DMS 273 (cell line): ENCODE data around the gene ISM2.

ENCODE experiments used
- DNase-seq: peaks from one replicate; lab custom pipeline; 2025; ENCODE audit not compliant: unreplicated experiment; lab: John Stamatoyannopoulos, UW

ISM2 gene

DNA sequence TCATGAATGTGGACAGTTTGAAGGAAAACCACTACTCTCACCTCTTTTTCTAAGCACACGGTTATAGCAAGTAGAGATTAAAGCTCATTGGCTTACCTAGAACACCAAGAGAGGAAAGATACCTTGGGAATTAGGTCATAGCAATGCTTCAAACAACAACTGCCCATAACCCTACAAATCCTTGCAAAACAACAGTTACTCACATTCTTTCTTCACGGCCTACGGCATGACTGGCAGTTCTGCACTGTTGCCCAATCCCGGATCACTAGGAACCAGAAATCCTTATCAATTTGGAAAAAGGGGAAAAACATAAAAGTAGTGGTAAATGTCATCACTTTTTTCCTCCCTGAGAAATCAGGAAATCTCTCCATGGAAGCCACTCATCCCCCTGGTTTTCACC is 9.6 kb upstream of the ISM2 start:
- DNase-seq, result no peak

DNA sequence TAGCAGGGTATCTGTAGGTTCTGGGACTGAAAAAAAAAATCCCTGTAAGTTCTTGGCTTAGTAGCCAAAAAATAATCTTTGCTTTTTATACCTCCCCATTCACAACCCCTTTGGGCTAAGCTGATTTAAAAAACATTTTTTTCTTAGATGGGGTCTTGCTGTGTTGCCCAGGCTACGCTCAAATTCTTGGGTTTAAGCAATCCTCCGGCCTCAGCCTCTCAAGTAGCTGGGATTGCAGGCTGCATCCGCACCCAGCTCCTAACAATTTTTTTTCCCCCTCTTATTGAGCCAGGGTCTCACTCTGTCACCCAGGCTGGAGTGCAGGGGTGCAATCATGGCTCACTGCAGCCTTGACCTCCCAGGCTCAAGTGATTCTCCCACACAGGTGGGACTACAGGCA is 9.1 kb upstream of the ISM2 start:
- no peak for DNase-seq

DNA sequence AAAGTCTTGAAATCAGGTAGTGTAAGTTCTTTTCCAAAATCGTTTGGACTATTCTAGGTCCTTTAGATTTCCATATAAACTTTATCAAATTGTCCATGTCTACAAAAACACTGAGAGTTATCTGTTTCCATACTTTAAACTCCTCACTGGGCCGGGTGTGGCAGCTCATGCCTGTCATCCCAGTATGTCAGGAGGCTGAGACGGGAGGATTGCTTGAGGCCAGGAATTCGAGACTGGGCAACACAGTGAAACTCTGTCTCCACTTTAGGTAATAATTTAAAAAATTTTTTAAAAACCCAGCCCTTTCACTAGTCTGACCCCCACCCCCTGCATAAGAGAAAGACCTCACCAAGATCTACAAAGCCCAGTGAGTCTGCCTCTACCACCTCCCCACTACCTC is 6.4 kb upstream of the ISM2 start:
- no peak for DNase-seq

DNA sequence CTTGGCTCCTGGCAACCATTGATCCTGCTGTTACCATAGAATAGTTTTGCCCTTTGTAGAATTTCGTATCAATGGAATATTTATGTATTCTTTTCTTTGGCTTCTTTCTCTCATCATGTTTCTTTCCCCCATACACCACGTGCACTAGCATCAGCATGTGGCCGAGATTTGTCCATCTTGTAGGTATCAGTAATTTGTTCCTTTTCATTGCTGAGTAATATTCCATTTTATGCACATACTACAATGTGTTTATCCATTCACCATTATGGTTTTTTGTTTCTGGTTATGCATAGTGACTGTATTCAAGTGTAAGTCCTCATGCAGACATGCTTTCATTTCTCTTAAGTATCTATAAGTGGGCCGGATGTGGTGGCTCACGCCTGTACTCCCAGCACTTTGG is 4.5 kb upstream of the ISM2 start:
- no peak for DNase-seq

GRCh38 chr14:77502109-77502782 is 3.6 kb upstream of the ISM2 start:
- DNase-seq, result no peak

DNA sequence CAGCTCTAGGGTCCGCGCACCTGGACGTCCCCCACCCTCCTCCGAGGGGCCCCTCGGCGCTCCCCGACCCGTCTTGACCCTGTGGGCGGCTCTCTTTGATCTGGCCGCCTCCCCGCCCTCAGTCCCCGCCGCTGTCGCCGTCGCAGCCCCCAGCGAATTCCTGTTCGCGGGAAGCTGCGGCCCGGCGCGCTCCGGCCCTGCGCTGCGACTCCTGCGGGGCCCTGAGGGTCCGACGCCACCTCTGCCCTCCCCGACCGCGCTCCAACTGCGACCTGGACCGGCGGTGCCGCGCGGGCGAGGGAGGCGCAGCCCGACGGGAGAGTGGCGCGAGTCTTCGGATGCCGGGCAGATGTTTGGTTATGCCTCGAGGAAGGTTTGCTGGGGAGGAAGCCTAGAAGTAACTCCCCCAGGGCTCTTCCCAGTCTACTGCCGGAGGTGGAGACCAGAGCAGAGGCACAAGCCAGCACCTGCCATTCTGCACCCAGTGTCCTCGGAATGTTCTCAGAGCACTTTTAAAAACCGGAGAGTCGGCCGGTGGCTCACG is 440 bp upstream of the ISM2 start:
- DNase-seq, result peak; percentile 68

- no peak for DNase-seq
These were observed 3.3 kb downstream of the ISM2 start for GRCh38 chr14:77495334-77495733.

DNA sequence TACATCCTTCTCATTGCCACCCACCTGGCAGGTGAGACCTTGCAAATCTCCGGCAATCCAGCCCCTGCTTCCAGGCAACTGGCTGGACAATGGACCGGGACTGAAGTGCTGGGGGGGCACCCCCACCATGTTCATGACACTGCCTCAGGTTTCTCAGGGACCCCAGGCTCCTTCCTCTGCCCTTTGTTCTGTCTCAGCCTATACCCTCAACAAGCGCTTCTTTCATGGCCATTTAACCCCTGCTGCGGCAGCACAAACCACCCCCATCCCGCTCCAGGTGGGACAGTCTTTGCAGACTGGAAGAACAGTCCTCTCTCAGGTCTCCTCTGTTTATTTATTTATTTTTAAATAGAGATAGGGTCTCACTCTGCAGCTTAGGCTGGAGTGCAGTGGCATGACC is 7.6 kb downstream of the ISM2 start:
- no peak for DNase-seq

- DNase-seq, result no peak
These were observed 8.1 kb downstream of the ISM2 start for GRCh38 chr14:77490347-77490986.

GRCh38 chr14:77489041-77489440 is 9.6 kb downstream of the ISM2 start:
- no peak for DNase-seq

DNA sequence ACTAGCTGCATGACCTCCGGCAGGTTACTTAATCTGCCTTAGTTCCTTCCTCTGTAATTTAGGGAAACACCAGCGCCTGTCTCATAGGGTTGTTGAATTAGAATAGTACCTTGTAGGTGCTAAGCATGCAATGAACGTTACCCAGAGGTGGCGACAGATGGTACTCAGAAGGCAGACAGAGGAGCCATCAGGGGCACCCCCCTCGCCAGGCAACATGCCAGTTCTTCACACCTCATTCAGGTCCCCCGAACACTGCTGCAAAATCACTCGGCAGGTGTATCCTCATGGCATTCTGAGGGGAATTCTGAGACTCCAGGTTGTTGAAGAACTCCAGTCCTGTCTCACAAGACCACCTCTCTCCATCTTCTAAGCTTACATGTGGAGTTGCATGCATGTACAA is 10.1 kb downstream of the ISM2 start:
- peak; percentile 58 for DNase-seq

DNA sequence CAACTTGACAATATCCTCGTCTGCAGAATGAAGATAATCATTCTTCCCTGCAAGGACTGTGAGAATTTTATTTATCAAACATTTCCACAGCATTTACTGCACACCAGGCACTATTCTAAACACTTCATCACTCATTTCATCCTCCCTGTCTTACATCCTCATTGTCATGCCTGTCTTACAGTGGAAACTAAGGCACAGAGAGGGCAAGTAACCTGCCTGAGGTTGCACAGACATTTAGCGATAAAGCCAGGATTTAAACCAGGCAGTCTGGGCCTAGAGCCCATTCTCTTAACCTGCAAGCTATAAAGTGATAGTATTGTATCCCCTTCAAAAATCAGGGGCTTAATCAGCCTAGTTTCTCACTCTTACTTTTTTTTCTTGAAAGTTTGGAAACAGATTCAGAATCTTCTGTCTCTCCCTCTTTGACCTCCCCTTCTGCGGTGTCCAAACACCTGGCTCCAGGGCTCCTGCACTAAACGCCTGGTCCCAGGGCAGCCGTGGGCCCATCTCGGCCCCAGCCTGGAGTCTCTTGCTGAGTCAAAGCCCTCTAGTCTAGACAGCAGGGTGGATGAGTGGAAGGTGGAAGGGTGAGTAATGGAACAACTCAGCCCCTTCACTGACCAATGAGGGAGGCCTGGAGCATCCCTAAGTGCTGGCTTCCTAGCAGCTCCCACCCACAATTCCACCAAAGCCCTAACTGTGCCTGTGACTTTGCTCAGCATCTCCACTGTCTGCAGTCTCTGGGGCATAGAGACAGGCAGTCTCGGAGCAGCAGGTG is 12.5 kb downstream of the ISM2 start:
- no peak for DNase-seq

DNA sequence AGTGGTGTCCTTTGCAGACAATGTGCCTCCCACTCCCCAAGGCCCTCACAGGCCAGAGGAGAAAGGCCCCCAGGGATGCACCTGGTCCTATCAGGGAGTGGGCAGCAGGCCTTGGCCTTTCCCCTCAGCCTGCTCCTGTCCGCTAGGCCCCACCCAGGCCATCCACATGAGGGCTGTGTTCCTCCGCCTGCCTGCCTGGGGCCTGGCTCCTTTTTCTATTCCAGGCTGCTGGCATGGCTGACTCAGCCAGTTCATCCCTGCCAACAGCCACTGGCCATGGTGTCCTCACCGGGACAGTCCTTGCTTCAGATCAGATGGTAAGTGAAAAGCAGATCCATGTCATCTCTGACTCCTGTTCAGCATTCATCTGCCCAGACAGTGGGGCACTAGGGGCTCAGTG is 13.4 kb downstream of the ISM2 start:
- DNase-seq, result no peak

GRCh38 chr14:77482422-77482821 is 16.2 kb downstream of the ISM2 start:
- no peak for DNase-seq

GRCh38 chr14:77478796-77479195 is 19.8 kb downstream of the ISM2 start:
- no peak for DNase-seq

DNA sequence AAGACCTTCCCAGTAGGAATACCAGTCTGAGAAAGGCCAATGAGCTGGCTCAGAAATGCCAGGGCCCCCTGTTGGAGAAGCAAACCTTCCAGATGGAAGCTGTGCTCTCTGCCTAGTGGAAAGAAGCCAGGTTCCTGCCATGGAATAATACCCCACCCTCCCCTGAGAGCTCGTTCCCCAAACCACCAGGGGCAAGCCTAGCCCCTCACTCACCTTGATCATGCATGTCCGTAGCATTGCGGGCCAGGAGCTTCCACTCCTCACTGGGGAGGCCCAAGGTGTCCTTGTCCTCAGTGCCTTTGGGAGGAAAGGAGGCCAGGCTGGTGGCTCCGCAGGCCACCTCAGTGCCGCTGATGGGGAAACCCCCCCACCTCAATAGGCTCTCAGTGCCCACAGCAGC is 20.6 kb downstream of the ISM2 start:
- DNase-seq, result peak; percentile 60

DNA sequence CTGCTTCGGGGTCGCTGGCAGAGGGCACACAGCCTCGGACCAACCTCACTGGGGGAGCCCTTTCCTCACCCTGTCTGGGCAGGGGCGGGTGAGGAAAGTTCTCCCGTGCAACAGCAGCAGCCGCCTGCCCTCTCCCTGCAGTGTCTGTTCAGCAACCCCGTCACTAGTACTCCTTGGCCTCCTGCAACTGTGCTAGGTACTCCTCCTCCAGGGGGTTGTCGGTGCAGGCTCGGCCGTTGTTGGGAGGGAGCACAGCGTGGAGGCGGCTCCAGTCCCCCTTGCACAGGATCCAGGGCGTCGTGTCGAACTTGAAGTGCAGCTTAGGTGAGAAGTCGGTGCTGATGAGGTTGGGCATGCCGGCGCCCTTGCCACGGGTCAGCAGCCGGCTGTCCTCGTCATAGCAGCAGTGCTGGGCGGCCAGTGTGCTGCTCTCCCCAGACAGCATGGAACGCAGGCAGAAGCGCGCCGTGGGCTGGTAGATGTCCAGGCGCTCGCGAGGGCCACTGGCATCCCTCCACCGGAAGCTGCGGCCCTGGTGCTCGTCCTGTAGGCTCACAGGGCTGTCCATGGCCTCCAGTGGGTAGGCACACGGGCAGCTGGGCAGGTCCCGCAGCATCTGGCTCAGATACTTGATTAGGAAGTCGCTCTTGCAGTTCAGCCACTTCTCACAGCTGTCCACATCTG is 23.0 kb downstream of the ISM2 start:
- DNase-seq, result no peak

DNA sequence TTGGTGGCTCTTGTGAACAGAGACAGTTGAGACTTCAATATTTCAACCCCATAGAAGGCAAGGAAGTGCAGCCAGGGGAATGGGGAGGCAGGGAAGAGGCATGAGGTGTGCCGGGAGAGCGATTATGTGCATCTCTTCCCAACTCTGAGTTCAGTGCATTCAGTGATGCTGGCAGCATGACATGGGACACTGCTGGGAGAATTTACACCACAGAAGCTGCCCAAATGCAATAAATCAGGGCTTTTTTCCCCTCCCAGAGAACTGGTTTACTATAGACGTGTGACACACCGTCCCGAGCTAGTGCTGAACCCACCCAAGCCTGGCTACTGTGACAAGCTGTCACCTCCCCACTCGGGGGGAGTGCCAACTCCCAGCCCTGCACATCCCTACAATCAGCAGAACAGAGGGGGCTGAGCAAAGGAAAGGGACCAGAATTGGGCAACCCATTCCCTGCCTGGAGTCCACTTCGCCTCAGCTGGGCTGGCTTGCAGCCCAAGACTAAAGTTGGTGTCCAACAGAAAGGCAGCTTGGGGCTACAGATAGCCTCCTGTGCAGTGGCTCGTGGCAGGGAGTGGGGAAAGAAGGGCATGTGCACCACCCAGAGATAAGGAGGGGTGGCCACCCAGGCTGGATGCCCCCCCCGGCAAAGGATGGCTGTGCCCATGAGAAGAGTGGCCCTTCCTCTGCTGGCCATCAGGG is 24.0 kb downstream of the ISM2 start:
- no peak for DNase-seq

DNA sequence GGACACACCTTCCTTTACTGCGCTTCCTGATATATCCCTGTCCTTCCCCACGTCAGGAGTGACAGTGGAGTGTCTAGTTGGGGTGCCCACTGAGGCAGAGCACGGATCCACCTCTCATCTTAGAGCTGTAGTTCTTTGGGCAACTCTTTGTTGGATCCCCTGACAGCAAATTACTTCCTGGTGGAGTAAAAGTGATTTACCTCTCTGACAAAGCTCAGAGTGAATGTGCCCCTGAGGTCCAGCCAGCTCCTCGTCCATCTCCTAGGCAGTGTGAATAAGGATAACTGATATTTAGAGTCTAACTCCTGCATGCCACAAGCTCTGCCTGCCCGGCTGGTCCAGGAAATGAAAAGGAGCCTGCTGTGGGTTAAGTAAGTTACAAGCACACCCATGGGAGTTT is 24.7 kb downstream of the ISM2 start:
- DNase-seq, result no peak

DNA sequence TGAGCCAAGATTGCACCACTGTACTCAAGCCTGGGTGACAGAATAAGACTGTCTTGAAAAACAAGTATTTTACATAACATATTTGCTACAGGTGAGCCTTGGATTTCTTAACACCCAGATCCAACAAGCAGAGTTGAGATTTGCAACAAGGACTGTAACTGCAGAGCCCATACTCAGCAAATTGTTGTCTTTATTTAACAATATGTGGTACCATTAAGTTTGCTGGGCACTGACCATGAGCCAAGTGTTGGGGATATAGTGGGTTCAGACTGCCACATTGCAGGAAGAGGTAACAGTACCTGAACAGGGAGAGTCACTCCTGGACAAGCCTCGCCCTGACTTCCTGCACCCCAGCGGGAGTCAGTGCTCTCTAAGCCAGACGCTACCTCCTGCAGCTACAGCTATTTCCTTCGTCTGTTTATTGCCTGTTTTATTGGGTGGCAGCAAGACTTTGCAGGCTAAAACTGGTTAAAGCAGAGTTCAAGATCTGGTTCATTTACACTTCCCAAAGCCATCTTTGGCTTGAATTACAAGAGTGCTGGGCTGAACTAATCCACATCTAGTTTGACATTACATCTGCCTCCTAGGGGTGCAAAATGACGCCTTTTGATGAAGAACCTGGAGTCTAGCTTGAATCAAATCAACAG is 28.3 kb downstream of the ISM2 start:
- no peak for DNase-seq
